HG02759 (cell line): ENCODE measurements around the gene SFXN5.

Experiments used
- ATAC-seq: cut with Tn5 transposase; IDR thresholded peaks from one replicate; pipeline ENCODE4 v1.9.1; 2021; ENCODE audit warnings: mild to moderate bottlenecking, moderate library complexity; ENCODE audit not compliant: unreplicated experiment

Gene SFXN5

GRCh38 chr2:73063472-73063871 is 8.0 kb downstream of the SFXN5 start:
- ATAC-seq, result no peak

GRCh38 chr2:73059106-73059505 is 12.4 kb downstream of the SFXN5 start:
- no peak for ATAC-seq

GRCh38 chr2:73054980-73055379 is 16.5 kb downstream of the SFXN5 start:
- no peak for ATAC-seq

- no peak for ATAC-seq
These were observed 18.0 kb downstream of the SFXN5 start for GRCh38 chr2:73053316-73054114.

- ATAC-seq, result no peak
These were observed 21.4 kb downstream of the SFXN5 start for GRCh38 chr2:73050121-73050545.

- no peak for ATAC-seq
These were observed 27.3 kb downstream of the SFXN5 start for GRCh38 chr2:73043929-73044832.

GRCh38 chr2:73043276-73043675 is 28.2 kb downstream of the SFXN5 start:
- no peak for ATAC-seq

- ATAC-seq, result no peak
These were observed 33.4 kb downstream of the SFXN5 start for GRCh38 chr2:73037947-73038585.

GRCh38 chr2:73036766-73037165 is 34.7 kb downstream of the SFXN5 start:
- ATAC-seq, result no peak

- no peak for ATAC-seq
These were observed 35.4 kb downstream of the SFXN5 start for GRCh38 chr2:73035899-73036711.

- ATAC-seq, result no peak
These were observed 36.7 kb downstream of the SFXN5 start for GRCh38 chr2:73034661-73035375.

- no peak for ATAC-seq
These were observed 37.6 kb downstream of the SFXN5 start for GRCh38 chr2:73033766-73034381.

- no peak for ATAC-seq
These were observed 38.3 kb downstream of the SFXN5 start for GRCh38 chr2:73033142-73033765.

GRCh38 chr2:73032702-73033097 is 38.8 kb downstream of the SFXN5 start:
- ATAC-seq, result no peak

GRCh38 chr2:73031725-73032701 is 39.5 kb downstream of the SFXN5 start:
- no peak for ATAC-seq

GRCh38 chr2:73031095-73031678 is 40.3 kb downstream of the SFXN5 start:
- no peak for ATAC-seq

GRCh38 chr2:73028841-73029240 is 42.7 kb downstream of the SFXN5 start:
- no peak for ATAC-seq
